Keratinocyte (primary cell): ENCODE results near the gene UBA3.

Experiments used
- EZH2 ChIP-seq: IDR thresholded peaks from one replicate; pipeline ENCODE4 v1.6.1; 2012; ENCODE audit warnings: inconsistent platforms, mild to moderate bottlenecking, low read length, moderate library complexity
- TF ChIP-seq, protein P1 (sequence below), 3 experiments: IDR thresholded peaks in 1 of 3; conservative IDR thresholded peaks in 1 of 3; optimal IDR thresholded peaks in 1 of 3; 2 replicates in 2 of 3; 3 replicates in 1 of 3; pipeline versions ENCODE3 to v1.5.1; 2011; ENCODE audit warnings: low read length in 3 of 3, mild to moderate bottlenecking in 3 of 3, moderate library complexity in 2 of 3, control low read depth in 1 of 3, inconsistent platforms in 1 of 3; ENCODE audit not compliant: insufficient read depth in 2 of 3; ENCODE audit errors: extremely low read depth in 1 of 3

- TF ChIP-seq, protein P1, sequence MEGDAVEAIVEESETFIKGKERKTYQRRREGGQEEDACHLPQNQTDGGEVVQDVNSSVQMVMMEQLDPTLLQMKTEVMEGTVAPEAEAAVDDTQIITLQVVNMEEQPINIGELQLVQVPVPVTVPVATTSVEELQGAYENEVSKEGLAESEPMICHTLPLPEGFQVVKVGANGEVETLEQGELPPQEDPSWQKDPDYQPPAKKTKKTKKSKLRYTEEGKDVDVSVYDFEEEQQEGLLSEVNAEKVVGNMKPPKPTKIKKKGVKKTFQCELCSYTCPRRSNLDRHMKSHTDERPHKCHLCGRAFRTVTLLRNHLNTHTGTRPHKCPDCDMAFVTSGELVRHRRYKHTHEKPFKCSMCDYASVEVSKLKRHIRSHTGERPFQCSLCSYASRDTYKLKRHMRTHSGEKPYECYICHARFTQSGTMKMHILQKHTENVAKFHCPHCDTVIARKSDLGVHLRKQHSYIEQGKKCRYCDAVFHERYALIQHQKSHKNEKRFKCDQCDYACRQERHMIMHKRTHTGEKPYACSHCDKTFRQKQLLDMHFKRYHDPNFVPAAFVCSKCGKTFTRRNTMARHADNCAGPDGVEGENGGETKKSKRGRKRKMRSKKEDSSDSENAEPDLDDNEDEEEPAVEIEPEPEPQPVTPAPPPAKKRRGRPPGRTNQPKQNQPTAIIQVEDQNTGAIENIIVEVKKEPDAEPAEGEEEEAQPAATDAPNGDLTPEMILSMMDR (optimal IDR thresholded peaks at IDR 0.05 in 1 of 3, IDR thresholded peaks at IDR 0.05 in 1 of 3, conservative IDR thresholded peaks at IDR 0.05 in 1 of 3; ENCODE audit: extremely low read depth in 1 of 3, insufficient read depth in 2 of 3, low read length in 3 of 3): no peak
- TF ChIP-seq EZH2: no peak
Measured at GRCh38 chr3:69121513-69121912, 41.3 kb upstream of the UBA3 start.
